ENCODE measurements around the gene SLC22A16.

Gene SLC22A16

DNA sequence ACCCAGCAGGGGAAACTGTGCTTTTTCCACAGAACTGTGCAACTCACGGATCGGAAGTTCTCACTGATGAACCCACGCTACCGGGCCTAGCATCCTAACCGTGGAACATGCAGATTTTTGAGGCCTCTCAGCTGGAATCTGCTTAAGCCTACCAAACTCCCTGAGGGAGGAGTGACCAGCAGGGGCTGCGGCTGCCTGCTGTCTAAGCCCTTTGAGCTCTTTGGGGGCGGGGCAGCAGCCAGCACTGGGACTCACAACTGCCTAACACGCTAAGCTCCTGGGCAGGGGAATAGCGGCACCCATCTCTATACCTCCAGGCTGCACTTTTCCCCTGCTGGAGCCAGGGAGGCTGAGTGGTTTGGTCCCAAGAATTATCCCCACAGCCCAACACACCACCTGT is 97.9 kb downstream of the SLC22A16 start:
- no peak for DNase-seq

More for the DNA sequence above, 97.9 kb downstream of the SLC22A16 start:
- in situ Hi-C loops (cut with MboI; ENCODE audit: low pct_unique_long_range_greater_than_20kb, low sequenced_read_pairs): loop anchor here (25.0 kb wide), 1 partner anchor 316 kb away; no protein-coding TSS in a partner anchor

All from KBM-7 (cell line).